Measurements from ENCODE around the gene DLGAP5. TPM values are rescaled to one million over a fixed set of nuclear protein-coding genes. Genes with fewer than 3 reads are reported as not detected.

Gene DLGAP5, protein sequence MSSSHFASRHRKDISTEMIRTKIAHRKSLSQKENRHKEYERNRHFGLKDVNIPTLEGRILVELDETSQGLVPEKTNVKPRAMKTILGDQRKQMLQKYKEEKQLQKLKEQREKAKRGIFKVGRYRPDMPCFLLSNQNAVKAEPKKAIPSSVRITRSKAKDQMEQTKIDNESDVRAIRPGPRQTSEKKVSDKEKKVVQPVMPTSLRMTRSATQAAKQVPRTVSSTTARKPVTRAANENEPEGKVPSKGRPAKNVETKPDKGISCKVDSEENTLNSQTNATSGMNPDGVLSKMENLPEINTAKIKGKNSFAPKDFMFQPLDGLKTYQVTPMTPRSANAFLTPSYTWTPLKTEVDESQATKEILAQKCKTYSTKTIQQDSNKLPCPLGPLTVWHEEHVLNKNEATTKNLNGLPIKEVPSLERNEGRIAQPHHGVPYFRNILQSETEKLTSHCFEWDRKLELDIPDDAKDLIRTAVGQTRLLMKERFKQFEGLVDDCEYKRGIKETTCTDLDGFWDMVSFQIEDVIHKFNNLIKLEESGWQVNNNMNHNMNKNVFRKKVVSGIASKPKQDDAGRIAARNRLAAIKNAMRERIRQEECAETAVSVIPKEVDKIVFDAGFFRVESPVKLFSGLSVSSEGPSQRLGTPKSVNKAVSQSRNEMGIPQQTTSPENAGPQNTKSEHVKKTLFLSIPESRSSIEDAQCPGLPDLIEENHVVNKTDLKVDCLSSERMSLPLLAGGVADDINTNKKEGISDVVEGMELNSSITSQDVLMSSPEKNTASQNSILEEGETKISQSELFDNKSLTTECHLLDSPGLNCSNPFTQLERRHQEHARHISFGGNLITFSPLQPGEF
- total RNA-seq = 7.4 and 8.9 TPM in 2 replicates

DNA sequence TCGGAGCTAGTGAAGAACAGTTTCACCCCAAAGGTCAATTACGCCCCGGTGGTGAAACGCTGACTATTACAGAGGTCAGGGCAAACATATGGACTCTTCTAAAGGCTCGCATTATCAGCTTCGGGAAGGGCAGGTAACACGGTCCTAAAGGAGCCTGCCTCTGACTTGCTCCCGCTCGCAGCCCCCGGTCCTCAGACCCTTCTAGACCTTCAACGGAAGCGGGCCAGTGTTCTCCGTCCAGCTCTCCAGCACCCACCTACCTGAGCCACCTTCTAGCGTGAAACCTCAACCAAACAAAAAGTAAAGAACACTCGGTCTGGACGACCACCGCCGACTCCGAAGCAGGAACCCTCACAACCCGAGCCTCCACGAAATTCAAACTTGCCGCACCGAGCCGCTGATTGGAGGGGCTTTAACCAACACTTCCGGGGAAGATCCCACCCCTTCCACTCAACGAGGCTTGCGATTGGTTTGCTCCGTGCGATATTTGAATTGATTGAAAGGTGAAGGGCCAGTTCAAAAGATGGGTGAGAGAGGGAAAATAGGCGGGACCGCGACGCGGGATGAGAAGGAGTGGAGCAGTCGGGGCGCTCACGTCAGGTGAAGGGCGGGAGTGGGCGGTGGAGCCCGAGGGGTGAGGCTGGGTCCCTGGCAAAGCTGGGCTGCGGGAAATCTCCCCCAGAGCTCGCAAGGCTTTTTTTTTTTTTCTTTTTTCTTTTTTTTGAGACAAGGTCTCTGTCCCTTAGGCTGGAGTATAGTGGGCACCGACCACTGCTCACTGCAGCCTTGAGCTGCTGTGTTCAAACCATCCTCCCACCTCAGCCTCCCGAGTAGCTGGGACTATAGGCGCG, at the start of gene DLGAP5:
DLGAP5 (minus strand) TSS at position 383 of the 851 bp plus-strand sequence. CDS start 2,406 bp downstream, outside the sequence.
- DNase-seq (ENCODE audit: extremely low read depth, low read depth, low spot score) = peak; percentile 85

DNA sequence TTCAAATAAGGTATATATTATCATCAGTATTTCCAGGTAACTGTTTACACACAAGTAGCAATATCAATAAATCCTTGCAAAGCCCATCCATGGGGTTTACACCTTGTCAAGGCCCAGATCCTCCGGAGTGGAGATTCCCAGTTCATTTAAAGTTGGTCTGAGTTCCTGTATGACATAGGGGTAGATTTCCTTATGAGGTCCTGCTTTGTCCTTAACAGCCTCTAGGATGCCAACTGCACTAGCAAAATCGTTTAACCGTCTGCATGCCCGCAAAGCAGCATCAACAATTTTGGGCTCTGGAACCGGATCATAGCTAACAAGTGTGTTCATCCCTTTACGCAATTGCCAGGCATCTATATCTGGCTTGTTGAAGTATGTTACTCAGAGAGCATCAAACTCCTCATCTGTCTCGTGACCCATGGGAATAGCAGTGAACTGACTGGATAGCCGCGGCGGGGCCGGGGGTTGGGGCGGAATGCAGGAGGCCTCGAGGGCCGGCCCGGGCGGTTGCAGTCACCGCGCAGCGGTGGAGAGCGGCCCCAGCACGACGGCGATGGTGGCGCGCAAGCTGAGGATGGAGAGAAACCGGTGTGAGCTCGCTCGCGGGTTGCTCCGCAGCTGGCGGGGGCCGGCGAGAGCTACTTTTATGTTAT, 49.3 kb upstream of the DLGAP5 start:
- no peak for DNase-seq (ENCODE audit: extremely low read depth, low read depth, low spot score)

DNA sequence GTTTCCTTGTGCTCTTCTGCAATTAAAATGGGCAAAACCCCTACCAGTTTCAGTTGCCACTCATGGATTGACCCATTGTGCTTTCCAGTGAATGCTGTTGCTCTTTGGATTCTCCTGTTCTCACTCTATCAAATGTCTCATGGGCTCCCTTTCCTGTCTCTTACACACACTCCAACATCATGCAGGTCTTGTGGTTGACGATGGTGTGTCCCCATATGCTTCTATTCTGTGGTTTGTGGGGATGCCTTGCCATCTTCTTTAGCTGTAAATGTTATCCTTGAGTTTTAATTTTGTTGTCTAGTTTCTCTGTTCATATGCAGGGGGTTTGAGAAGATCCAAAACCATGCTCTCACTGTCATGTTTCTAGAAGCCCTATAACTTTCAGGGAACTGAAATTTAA, 47.9 kb upstream of the DLGAP5 start:
- no peak for DNase-seq (ENCODE audit: extremely low read depth, low read depth, low spot score)

DNA sequence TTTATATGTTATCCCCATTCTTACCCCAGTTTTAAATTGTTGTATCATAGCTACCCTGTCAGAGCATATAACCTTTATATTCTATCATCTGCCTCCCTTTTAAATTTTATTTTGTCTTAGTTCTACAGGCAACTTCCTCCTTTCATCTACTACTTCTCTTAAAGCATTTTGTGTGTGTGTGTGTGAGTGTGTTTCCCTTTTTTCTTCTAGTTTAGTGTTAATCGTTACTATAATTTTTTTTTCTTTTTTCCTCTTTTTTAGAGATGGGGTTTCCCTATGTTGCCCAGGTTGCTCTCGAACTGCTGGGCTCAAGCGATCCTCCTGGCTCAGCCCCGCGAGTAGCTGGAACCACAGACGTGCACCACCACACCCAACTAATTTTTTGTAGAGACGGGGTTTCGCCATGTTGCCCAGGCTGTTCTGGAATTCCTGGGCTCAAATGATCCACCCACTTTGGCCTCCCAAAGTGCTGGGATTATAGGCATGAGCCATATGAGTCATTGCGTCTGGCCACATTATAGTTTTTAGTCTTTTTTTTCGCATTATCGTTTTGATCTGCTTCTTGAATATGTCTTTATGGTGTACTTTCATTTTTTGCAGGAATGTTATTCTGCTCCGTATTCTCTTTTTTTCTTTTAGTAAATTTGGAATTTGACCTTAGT, 46.8 kb upstream of the DLGAP5 start:
- no peak for DNase-seq (ENCODE audit: extremely low read depth, low read depth, low spot score)

DNA sequence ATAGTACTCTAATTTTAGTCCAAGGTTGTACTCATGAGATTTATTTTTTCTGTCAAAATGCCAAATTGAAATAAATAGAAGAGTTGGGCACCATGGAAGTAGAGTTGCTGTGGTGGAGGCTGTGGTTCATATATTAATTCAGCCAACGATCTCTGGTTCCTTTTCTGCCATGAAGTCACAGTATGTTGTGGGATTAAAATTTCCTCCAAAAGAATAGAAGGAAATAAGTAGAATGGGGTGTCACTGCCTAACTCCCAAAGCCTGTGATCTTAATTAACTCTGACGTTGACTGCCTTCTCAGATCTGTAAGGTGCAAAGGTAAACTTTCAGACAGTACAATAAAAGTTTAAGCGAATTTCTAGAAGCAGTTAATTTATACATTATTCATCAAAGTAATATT, 42.2 kb upstream of the DLGAP5 start:
- no peak for DNase-seq (ENCODE audit: extremely low read depth, low read depth, low spot score)

DNA sequence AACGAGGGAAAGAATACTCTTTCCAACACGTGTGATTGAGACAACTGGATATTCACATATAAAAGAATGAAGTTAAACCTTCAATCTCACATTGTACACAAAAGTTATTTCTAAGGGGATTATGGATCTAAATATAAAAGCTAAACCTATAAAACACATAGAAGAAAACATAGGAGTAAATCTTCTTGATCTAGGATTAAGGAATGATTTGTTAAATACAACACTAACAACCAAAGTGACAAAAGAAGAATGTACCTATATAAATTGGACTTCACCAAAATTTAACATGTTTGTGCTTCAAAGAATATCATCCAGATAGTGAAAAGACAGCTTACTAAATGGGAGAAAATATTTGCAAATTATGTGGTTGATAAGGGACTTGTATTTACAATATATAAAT, 36.9 kb upstream of the DLGAP5 start:
- no peak for DNase-seq (ENCODE audit: extremely low read depth, low read depth, low spot score)

DNA sequence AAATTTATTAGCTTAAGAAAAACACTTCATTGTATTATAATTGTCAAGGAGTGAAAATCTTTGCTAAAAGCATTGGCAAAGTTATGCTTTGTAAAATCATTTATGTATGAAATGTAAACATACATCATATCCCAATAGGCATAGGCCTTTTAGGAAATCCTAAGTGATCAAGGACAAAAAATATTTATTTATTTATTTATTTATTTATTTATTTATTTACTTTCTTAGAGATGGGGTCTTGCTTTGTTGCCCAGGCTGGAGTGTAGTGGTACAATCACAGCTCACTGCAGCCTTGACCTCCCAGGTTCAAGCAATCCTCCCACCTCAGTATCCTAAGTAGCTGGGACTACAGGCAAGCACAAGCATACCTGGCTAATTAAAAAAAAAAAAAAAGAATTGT, 32.0 kb upstream of the DLGAP5 start:
- no peak for DNase-seq (ENCODE audit: extremely low read depth, low read depth, low spot score)

DNA sequence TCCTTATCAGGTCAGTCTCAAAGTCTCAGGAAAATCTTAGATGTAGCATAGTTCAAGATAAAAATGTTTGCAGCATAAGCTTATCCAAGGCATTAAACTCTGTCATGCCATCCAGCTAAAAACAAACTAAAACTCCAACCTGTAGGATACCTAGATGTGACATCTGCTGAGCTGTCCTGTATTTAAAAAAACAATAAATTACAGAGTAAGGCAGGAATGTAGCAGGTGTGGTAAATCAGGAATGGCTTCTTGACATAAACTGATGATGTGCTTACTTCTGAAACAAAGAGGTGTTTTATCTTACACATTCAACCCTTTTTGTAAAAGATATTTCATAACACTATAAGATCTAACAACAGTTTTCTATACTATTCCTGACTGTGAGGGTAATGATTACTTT, 30.6 kb upstream of the DLGAP5 start:
- no peak for DNase-seq (ENCODE audit: extremely low read depth, low read depth, low spot score)

DNA sequence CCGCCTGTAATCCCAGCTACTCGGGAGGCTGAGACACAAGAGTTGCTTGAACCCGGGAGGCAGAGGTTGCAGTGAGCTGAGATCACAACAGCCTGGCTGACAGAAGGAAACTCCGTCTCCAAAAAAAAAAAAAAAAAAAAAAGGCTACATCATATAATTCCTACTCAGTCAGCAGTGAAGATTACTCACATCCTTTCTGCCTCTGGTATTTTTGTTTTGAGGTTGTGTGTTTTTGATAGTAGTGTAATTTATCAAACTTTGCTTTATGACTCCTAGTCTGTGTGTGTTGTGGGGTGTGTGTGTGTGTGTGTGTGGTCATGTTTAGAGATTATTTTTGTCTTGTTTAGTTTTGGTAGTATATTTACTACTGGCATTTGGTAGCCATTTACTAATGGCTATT, 29.8 kb upstream of the DLGAP5 start:
- DNase-seq (ENCODE audit: extremely low read depth, low read depth, low spot score) = peak; percentile 34

DNA sequence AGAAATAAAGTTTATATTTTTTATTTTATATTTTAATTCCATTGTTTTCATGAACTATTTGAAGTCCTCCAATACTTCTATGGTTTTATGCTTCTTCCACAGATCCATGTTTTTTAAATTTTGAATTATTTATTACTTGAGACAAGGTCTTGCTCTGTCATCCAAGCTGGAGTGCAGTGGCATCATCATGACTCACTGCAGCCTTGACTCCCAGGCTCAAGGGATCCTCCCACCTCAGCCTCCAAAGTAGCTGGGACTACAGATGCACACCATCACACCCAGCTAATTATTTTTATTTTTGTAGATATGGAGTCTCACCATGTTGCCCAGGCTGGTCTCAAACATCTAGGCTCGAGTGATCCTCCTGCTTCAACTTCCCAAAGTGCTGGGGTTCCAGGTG, 28.8 kb upstream of the DLGAP5 start:
- DNase-seq (ENCODE audit: extremely low read depth, low read depth, low spot score) = no peak

DNA sequence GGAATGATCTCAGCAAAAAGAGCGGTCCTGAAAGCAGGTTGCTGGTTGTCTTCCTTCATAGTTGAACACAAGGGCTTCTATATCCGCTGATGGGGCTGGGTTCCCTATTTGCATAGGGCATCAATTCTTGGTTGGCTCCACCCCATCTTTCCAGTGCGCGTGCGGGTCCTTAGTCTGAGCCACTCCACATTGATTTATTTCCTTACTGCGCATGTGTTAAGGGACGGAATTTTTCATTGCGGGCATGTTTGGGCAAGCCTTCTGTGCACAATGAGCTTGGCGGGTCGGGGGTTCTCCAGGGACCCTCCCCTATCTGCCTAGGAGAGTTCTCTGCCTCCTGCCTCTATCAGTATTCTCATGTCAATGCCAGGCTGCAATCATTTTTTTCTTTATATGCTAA, 21.2 kb upstream of the DLGAP5 start:
- no peak for DNase-seq (ENCODE audit: extremely low read depth, low read depth, low spot score)

DNA sequence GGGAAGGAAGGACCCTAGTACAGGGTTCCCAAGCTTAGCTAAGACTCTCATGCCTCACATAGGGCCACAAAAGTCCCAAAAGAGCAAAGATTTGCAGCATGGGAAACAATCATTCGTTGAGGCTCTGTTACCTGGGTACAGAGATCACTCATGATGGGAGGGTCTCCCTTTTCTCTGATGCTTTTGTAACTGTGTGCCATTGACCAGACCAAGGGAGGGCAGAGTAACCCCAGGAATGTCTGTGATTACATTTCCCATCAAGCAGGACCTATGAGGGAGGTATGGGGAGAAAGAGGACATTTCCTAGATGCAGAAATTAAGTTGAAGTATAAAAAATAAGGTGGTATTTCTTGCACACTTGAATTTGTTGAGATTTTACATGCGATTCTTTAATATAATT, 16.4 kb upstream of the DLGAP5 start:
- no peak for DNase-seq (ENCODE audit: extremely low read depth, low read depth, low spot score)

DNA sequence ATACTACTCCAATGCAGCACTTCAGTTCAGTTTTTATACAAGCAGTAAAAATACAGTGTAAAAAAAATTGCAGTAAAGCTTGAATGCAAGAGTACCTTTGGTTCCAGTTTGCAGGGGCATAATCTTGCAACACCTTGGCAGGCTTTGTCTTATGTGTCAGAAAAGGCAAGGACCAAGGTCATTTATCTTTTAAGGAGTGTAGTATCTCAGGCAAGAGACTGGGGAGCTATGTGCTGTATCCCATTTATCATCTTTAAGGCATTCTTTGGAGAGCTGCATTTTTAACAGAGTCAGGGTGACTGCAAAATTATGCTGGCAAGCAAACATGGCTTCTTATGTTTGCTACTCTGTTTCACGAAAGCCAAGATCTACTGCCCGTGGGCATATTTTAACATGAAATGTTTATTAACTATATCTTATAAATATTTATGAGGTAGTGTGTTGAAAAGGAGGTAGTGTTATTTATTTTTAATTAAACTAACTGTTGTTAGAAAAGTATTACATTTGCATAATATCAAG, 14.8 kb upstream of the DLGAP5 start:
- DNase-seq (ENCODE audit: extremely low read depth, low read depth, low spot score) = no peak

DNA sequence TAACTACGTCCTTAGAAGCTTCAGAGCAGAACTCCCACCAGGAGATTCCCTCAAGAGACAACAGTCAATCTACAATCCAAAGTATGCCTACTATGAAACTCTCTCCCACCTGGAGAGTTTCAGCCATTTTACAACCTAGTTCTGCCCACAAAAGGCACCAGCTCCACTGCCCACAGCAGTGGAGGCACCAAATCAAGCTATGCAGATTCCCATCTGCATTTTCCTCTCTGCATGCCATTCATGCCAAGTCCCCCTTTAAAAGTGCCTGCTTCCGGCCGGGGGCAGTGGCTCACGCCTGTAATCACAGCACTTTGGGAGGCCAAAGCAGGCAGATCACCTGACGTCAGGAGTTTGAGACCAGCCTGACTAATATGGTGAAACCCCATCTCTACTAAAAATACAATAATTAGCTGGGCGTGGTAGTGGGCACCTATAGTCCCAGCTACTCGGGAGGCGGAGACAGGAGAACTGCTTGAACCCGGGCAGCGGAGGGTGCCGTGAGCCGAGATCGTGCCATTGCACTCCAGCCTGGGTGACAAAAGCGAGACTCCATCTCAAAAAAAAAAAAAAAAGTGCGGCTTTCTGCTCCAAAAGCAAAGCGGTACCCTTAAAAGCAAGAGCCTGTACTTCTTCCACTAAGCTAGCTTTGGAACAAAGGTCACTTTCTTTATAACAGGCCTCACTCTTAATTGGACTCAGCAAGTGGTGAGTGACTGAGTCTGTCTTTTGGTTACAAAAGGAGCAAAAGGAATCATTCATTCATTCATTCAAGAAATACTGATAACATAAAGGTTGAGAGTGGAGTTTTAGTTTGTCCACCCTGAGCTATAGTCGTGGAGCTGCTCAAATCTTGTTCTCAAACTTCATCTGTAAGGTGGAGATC, 10.1 kb upstream of the DLGAP5 start:
- DNase-seq (ENCODE audit: extremely low read depth, low read depth, low spot score) = no peak

DNA sequence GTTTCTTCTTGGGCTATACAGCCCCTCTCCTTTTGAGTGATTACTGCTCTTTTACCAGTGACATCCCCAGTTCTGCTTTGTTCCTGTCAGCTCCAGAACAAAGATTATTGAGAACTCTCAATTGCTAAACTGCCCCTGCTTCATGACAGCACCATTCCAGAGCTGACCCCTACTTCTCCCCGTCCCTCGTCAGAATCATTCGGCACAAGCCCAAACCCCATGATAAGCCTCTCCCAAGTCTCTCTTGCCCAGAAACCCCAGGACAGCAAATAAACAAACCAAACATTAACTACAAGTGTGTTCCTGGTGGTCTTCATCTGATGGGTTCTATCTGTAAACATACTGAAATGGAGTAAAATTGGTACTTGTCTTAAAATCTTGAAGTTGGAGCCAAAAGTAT, 9.3 kb upstream of the DLGAP5 start:
- no peak for DNase-seq (ENCODE audit: extremely low read depth, low read depth, low spot score)

DNA sequence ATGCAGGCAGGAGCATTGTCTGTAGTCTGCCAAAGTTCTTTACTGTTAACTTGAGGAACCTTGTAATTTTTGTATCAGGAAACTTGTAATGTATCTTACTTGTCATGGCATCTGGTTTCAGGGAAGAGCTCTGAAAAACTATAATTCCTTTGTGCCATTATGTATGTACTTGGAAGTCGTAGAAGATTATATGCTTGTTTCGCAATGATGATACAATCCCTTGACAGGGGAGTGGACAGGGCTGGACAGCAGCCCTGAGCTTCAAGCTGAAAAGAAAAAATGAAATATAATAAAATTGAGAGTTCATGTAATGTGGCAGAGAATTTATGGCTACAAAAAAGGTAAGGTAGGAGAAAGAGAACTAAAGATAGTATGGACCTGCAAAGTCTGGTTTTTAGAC, 7.4 kb upstream of the DLGAP5 start:
- DNase-seq (ENCODE audit: extremely low read depth, low read depth, low spot score) = no peak

DNA sequence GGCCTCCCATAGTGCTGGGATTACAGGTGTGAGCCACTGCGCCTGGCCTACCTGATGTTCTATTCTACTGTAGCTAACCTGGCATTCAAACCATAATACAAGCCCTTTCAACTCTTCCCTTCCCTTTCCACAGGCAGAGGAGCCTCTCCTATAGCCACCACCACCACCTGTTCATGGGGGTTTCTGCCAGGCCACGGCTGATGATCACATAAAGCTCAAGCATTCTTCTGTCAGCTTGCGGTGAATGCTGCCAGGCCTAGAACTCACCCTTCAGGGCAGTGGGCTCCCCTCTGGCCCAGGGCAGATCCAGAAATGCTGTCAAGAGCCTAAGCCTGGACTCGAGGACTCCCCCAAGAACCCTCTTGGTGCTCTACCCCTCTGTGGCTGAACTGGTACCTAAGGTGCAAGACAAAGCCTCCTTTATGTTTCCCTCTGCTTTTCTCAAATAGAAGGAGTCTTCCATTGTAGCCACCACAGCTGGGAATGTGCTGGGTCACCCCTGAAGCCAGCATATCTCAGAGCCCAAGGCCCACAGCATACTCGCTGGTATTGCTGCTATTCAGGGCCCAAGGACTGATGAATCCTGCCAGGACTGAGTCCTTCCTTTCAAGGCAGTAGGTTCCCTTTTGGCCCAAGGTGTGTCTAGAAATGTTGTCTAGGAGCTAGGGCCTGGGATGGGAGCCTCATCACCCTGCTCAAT, 3.4 kb upstream of the DLGAP5 start:
- DNase-seq (ENCODE audit: extremely low read depth, low read depth, low spot score) = no peak

DNA sequence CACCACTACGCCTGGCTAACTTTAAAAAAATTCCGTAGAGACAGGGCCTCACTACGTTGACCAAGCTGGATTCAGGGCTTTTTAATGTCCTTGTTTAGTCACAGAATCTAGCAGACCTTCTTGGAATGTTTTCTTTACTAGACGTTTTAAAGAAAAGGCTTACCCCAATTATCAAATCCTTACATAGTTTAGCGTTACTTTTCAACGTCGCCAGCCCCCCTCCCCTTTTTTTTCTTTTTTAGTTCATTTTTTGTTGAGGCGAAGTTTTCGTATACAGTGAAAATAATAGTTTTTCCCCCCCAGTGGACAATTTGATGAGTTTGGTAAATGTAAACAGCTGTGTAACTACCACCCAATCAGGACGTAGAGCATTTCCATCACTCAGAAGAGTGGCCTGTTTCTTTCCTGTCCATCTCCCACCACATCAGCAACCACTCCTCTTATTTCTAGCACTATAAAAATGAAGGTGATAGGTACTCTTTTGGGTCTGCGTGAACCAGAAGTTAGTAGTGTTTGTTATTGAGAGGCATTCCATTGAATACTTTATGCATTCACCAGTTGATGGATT, 753 bp upstream of the DLGAP5 start:
- DNase-seq (ENCODE audit: extremely low read depth, low read depth, low spot score) = no peak
